OCI-M1 (cell line): ENCODE data around the gene FES.
"Not testable (repeated sequence)": the region's sequence is repeated elsewhere in the genome, so short reads cannot be mapped to it uniquely, and the experiment has no call there.

Source experiments
- DNase-seq: peaks from one replicate; lab custom pipeline; 2025; lab: John Stamatoyannopoulos, UW

FES gene

DNA sequence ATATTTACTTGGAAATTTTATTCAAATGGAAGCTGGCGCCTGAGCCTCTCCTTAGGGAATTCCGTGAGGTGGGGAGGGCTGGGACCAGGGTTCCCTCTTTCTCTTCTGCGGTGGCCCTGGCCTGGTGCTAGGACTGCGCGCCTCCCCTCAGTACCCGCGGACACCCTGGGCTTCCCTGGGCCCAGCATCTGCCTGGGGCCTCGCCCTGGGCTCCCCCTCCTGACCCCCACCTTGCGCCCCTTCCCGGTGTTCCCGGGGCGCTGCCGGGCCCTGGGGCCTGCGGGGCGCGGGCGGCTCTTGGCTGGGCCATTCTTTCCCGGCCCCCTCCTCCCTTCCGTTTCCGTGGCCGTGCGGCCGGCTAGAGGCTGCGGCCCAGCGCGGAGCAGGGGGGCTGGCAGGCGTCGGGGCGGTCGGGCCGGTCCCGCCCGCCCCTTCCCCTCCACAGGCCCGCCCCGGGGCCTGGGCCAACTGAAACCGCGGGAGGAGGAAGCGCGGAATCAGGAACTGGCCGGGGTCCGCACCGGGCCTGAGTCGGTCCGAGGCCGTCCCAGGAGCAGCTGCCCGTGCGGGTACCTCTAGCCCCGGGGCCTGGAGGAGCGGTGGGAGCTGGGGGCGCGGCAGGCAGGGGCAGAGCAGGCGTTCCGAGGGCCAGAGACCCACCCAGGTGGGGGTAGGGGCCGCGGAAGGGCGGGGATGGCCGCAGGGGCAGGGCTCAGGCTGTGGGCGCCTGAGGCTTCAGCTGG, at the start of gene FES:
FES (plus strand) TSS at position 529 of the 743 bp plus-strand sequence. CDS start 542 bp downstream, outside the sequence.
- DNase-seq, result peak; percentile 56

GRCh38 chr15:90834626-90835025, 49.7 kb upstream of the FES start:
- no peak for DNase-seq

DNA sequence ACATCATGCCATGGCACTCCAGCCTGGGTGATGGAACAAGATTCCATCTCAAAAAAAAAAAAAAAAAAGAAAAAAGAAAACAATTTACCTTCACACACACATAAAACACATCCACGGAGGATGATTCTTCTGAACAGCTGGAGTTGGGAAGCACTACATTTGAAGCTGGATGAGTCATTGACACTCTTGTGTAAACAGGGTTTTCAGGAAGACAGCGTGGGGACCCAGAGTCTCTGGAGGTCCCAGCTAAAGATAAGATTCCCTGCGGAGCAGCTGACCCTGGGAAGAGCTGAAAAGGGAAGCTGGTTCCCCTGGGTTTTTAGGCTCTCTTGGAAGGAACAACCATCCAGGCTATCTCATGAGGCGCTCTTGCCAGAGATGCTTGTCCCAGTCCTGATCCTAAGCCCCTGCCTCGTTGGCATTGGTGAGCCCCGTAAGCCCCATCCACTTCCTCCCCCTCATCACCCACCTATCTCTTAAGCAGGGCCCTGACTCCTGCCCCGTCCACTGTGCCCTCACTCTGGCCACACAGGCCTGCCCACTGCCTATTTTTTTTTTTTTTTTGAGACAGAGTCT, 47.9 kb upstream of the FES start:
- DNase-seq, result no peak

DNA sequence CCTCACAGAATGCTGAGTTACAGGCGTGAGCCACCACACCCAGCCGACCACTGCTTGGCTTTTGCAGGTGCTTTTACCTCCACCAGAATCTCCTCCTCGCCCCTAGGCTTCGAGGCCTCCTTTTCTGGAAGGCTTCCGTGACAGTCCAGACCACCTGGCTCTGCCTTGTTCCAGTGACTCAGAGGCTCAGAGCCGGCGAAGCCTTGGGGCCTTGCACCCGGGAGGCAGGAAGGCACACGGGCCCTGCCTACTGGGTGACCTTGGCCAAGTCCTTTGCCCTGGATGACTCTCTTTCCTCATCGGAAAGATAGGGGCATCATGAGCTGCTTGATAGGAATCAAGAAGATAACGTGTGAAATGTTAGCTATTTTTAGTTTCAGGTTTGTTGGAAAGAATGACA, 47.2 kb upstream of the FES start:
- DNase-seq, result no peak

- no peak for DNase-seq
Measured at GRCh38 chr15:90838139-90838538, 46.2 kb upstream of the FES start.

DNA sequence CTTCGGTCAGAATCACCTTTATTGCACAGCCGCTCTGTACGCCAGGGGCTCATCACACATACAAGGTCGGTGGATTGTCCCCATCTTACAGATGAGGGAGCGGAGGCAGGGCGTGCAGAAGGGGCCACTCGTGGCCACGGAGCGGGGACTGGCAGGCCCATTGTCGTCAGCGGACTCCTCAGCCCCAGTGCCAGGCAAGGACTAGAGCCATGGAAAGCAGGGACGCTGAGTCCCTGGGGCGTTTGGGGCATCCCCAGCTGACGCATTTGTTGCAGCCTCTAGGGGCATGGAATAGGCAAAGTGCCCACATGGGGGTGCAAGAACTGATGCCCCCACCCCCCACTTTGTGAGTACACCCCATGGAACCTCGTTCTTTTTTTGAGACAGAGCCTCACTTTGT, 45.8 kb upstream of the FES start:
- no peak for DNase-seq

- peak; percentile 89 for DNase-seq
Measured at GRCh38 chr15:90839187-90840071, 44.9 kb upstream of the FES start.

DNA sequence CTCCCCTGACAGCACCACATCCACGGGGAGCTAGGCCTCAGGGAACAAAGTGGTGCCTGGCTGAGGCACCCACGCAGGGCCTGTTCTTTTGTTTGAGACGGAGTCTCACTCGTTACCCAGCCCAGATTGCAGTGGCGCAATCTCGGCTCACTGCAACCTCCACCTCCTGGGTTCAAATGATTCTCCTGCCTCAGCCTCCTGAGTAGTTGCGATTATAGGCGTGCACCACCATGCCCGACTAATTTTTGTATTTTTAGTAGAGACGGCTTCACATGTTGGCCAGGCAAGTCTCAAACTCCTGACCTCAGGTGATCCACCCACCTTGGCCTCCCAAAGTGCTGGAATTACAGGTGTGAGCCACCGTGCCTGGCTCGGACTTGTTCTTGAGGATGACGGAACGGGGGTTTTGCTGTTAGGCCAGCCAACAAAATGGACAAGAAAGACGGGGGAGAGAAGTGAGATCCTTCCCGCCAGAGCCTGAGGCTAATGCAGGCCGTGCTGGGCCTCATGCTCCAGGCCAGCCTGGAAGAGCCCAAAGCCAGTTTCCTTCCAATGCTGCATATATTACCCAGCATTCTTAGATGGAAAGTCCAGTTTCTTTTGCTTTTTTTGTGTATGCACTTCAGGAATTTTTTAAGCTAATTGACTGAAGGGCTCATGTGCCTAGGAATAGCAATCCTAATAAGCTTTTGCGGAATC, 44.0 kb upstream of the FES start:
- DNase-seq, result no peak

GRCh38 chr15:90840954-90841353, 43.4 kb upstream of the FES start:
- DNase-seq, result peak; percentile 99

GRCh38 chr15:90844696-90845095, 39.6 kb upstream of the FES start:
- peak; percentile 17 for DNase-seq

- DNase-seq, result peak; percentile 48
Measured at GRCh38 chr15:90845201-90845949, 38.9 kb upstream of the FES start.

GRCh38 chr15:90849424-90849823, 34.9 kb upstream of the FES start:
- DNase-seq, result not testable (repeated sequence)

DNA sequence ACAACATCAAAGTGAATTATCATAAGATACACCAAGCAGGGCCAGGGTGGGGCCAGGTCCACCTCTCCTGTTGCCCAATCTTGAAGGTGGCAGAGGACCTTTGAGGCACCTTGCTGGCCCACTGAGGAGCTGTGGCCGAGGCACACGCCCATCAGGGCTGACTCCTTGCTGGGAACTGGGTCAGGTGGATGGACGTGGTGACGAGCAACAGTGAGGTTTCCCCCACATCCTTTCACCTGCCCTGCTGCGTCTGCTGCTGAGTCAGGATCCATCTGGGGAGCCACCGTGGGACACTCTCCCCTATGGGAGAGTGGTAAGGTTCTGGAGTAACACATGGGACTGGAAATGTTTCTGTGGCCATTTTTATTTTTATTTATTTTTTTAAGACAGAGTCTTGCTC, 33.2 kb upstream of the FES start:
- no peak for DNase-seq

GRCh38 chr15:90851940-90852339, 32.4 kb upstream of the FES start:
- no peak for DNase-seq

DNA sequence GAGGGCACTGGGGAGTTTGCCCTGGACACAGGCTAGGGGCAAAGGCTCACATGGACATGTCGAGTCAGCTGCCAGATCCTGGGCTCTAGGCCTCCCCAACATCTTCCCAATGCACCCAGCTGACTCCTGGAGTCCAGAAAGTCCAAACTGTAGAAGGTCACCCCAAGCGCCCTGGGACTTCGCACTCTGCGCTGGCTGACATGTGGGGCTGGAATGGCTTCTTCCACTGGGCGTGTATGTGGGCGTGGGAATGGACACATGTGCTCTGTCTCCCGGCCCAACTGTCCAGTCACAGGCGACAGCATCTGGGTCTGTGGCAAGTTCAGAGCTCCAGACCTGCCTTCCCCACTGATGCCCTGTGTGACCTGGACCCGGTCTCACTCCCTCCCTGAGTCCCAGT, 29.2 kb upstream of the FES start:
- no peak for DNase-seq

- no peak for DNase-seq
Measured at GRCh38 chr15:90857337-90857736, 27.0 kb upstream of the FES start.

DNA sequence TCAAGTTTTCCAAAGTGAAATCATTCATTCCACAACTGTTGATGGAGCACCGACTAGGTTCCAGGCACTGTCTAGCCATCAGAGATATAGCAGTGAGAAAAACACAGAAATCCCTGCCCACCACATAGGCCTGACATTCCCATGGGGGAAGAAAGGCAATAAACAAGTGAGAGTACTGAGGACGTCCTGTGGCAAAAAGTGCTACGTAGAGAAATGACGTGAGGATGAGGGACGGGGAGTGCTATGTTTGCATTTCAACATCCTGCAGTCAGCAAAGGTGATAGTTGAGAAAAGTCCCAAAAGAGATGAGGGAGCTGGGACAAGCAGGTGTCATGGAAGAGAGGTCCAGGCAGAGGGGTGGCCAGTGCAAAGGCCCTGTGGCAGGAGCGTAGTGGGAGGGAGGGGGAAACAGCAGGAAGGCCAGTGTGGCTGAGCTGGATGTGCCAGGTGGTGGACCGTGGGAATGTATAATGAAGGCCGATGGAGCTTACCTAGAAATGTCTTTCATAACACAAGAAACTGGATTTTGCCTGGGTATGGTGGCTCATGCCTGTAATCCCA, 26.3 kb upstream of the FES start:
- no peak for DNase-seq

GRCh38 chr15:90859234-90860131, 24.8 kb upstream of the FES start:
- peak; percentile 86 for DNase-seq

GRCh38 chr15:90860450-90860849, 23.9 kb upstream of the FES start:
- DNase-seq, result no peak
